KMS-11 (cell line): ENCODE measurements around the gene B9D2.
"Not testable (repeated sequence)": the region's sequence is repeated elsewhere in the genome, so short reads cannot be mapped to it uniquely, and the experiment has no call there.

ENCODE experiments used
- H2AFZ ChIP-seq: fragments of 200-600 bp; sonication (generic); 2 replicates; pipeline ENCODE4 v1.6.1; 2016; ENCODE audit warnings: antibody characterized with exemption, mixed run types, low read depth
- H3K27ac ChIP-seq: fragments of 200-600 bp; sonication (generic); 2 replicates; pipeline ENCODE4 v1.6.1; 2016; ENCODE audit warnings: mild to moderate bottlenecking, mixed run types
- H3K27me3 ChIP-seq: fragments of 200-600 bp; sonication (generic); 2 replicates; pipeline ENCODE4 v1.6.1; 2017; ENCODE audit warnings: mild to moderate bottlenecking, low read depth, mixed run types, moderate library complexity; ENCODE audit not compliant: insufficient read depth
- H3K36me3 ChIP-seq: fragments of 200-600 bp; sonication (generic); 2 replicates; pipeline ENCODE4 v1.6.1; 2017; ENCODE audit warnings: mild to moderate bottlenecking, mixed run types; ENCODE audit not compliant: insufficient read depth
- H3K4me1 ChIP-seq: fragments of 200-600 bp; sonication (generic); 2 replicates; pipeline ENCODE4 v1.6.1; 2016; ENCODE audit warnings: mild to moderate bottlenecking, low read depth, mixed run types; ENCODE audit not compliant: poor library complexity, severe bottlenecking
- H3K4me2 ChIP-seq: fragments of 200-600 bp; sonication (generic); 2 replicates; pipeline ENCODE4 v1.7.0; 2016; ENCODE audit warnings: mild to moderate bottlenecking, mixed run types
- H3K4me3 ChIP-seq: fragments of 200-600 bp; sonication (generic); IDR thresholded peaks from 2 replicates; pipeline ENCODE4 v1.6.1; 2017; ENCODE audit warnings: low read depth, low read length, mixed read lengths; ENCODE audit not compliant: insufficient read depth
- H3K79me2 ChIP-seq: fragments of 200-600 bp; sonication (generic); 2 replicates; pipeline ENCODE4 v1.6.1; 2016; ENCODE audit warnings: low read depth, mixed run types; ENCODE audit not compliant: insufficient read depth
- H3K9ac ChIP-seq: fragments of 200-600 bp; sonication (generic); 2 replicates; pipeline ENCODE4 v1.6.1; 2016; ENCODE audit warnings: mild to moderate bottlenecking, mixed run types
- H4K20me1 ChIP-seq: fragments of 200-600 bp; sonication (generic); 2 replicates; pipeline ENCODE4 v1.6.1; 2016; ENCODE audit warnings: mild to moderate bottlenecking, mixed run types; ENCODE audit not compliant: insufficient read depth
- CTCF ChIP-seq: fragments of 200-600 bp; sonication (generic); conservative IDR thresholded peaks from 2 replicates; pipeline ENCODE4 v1.6.1; 2017; ENCODE audit warnings: low read depth, mild to moderate bottlenecking, antibody characterized with exemption, low read length, moderate library complexity, mixed read lengths

The B9D2 gene

GRCh38 chr19:41410336-41411054 lies 46.5 kb upstream of the B9D2 start:
- Histone ChIP-seq H3K4me1 (peaks cover 62% of the 10 kb centered on the region), H3K4me3 (no peak overlapping the region), H3K27ac (peak overlapping the region; percentile 90), H3K27me3 (no peaks in the 10 kb centered on the region), H4K20me1 (no peaks in the 10 kb centered on the region), H3K9ac (peak overlapping the region; percentile 69; the same call in 1 of the 2 replicates), H3K36me3 (no peaks in the 10 kb centered on the region; the same call in 1 of the 2 replicates), H2AFZ (no peak overlapping the region), H3K4me2 (peak overlapping the region; percentile 88), H3K79me2 (no peaks in the 10 kb centered on the region; the same call in 1 of the 2 replicates)
- TF ChIP-seq CTCF, result no peak

- H3K9ac ChIP-seq, result peak overlapping the region; percentile 69
- H3K79me2 ChIP-seq, result no peaks in the 10 kb centered on the region; the same call in 1 of the 2 replicates
- peak overlapping the region; percentile 88 for H3K4me2 ChIP-seq
- H3K27ac ChIP-seq, result peak overlapping the region; percentile 90
- no peak overlapping the region for H3K4me3 ChIP-seq
- peaks cover 62% of the 10 kb centered on the region for H3K4me1 ChIP-seq
- H2AFZ ChIP-seq, result peak overlapping the region; percentile 25; the same call in 1 of the 2 replicates
- no peaks in the 10 kb centered on the region for H4K20me1 ChIP-seq
- H3K27me3 ChIP-seq, result no peaks in the 10 kb centered on the region
- H3K36me3 ChIP-seq, result no peaks in the 10 kb centered on the region
- TF ChIP-seq CTCF, result no peak
These were observed 45.3 kb upstream of the B9D2 start for GRCh38 chr19:41409288-41409687.

GRCh38 chr19:41408846-41409245 lies 44.9 kb upstream of the B9D2 start:
- H3K36me3 ChIP-seq, H3K27me3 ChIP-seq, H2AFZ ChIP-seq, H3K4me3 ChIP-seq, H4K20me1 ChIP-seq, H3K79me2 ChIP-seq: not testable (repeated sequence)
- peak overlapping the region; percentile 69; the same call in 1 of the 2 replicates for H3K9ac ChIP-seq
- H3K4me2 ChIP-seq, result peak overlapping the region; percentile 88
- H3K4me1 ChIP-seq, result peaks cover 62% of the 10 kb centered on the region
- peak overlapping the region; percentile 90 for H3K27ac ChIP-seq

- Histone ChIP-seq H3K4me1 (peaks cover 57% of the 10 kb centered on the region), H3K79me2 (no peaks in the 10 kb centered on the region; the same call in 1 of the 2 replicates), H2AFZ (no peak overlapping the region), H3K4me2 (peak overlapping the region; percentile 88), H3K36me3 (no peaks in the 10 kb centered on the region), H3K9ac (no peak overlapping the region; the same call in 1 of the 2 replicates), H3K27ac (peak overlapping the region; percentile 90), H4K20me1 (no peaks in the 10 kb centered on the region), H3K4me3 (no peak overlapping the region), H3K27me3 (no peaks in the 10 kb centered on the region)
- no peak for TF ChIP-seq CTCF
These were observed 44.3 kb upstream of the B9D2 start for GRCh38 chr19:41408256-41408655.

GRCh38 chr19:41407271-41407670 lies 43.3 kb upstream of the B9D2 start:
- Histone ChIP-seq H3K4me3 (no peak overlapping the region), H3K27me3 (no peaks in the 10 kb centered on the region), H2AFZ (no peak overlapping the region), H4K20me1 (no peaks in the 10 kb centered on the region), H3K27ac (peak overlapping the region; percentile 12; the same call in 1 of the 2 replicates), H3K4me1 (peaks cover 55% of the 10 kb centered on the region), H3K9ac (no peak overlapping the region), H3K79me2 (no peaks in the 10 kb centered on the region; the same call in 1 of the 2 replicates), H3K36me3 (no peaks in the 10 kb centered on the region), H3K4me2 (no peak overlapping the region; the same call in 1 of the 2 replicates)
- no peak for TF ChIP-seq CTCF
